ENCODE data around the gene SRGAP1. TPM values are rescaled to one million over a fixed set of nuclear protein-coding genes. Genes with fewer than 3 reads are reported as not detected.

The SRGAP1 gene
- 13.5 TPM for total RNA-seq
- polyA plus RNA-seq (ENCODE audit: insufficient read depth, low read depth, low replicate concordance), result 1.8 TPM
- long read RNA-seq, donor 1, full-length matches to known transcripts, result 3 of 3 reads
- long read RNA-seq, donor 1, partial matches to known transcripts, result 0 of 3 reads
- long read RNA-seq, donor 1, other reads (novel, unspliced or antisense), result 0 of 3 reads
- long read RNA-seq, donor 2, partial matches to known transcripts, result 6 of 9 reads
- long read RNA-seq, donor 2, other reads (novel, unspliced or antisense), result 0 of 9 reads
- long read RNA-seq, donor 3, full-length matches to known transcripts, result 5 of 5 reads
- long read RNA-seq, donor 3, partial matches to known transcripts, result 0 of 5 reads
- long read RNA-seq, donor 3, other reads (novel, unspliced or antisense), result 0 of 5 reads
- long read RNA-seq, donor 4, result 0 reads
- long read RNA-seq, donor 5, result 0 reads
- long read RNA-seq, donor 6, result 0 reads
- long read RNA-seq, donor 7, partial matches to known transcripts, result 10 of 17 reads
- long read RNA-seq, donor 7, other reads (novel, unspliced or antisense), result 7 of 17 reads
- long read RNA-seq, donor 8, partial matches to known transcripts, result 5 of 7 reads
- long read RNA-seq, donor 8, other reads (novel, unspliced or antisense), result 0 of 7 reads
- long read RNA-seq, donor 9, partial matches to known transcripts, result 0 of 1 reads
- long read RNA-seq, donor 9, other reads (novel, unspliced or antisense), result 0 of 1 reads
- long read RNA-seq, donor 10, partial matches to known transcripts, result 7 of 10 reads
- long read RNA-seq, donor 10, other reads (novel, unspliced or antisense), result 0 of 10 reads

- intact Hi-C loops (cut with DNase I), result no loop called here
- H3K27ac ChIP-seq (ENCODE audit: low read depth in 2 of 2, low read length in 2 of 2), result peak within 1 kb of the TSS; percentile 85 to 90
- no peak for FAIRE-seq
Observed at GRCh38 chr12:63844391-63845341, at the start of gene SRGAP1. SRGAP1 (plus strand) TSS chr12:63844700; CDS start chr12:63844817, 117 bp downstream.

DNA sequence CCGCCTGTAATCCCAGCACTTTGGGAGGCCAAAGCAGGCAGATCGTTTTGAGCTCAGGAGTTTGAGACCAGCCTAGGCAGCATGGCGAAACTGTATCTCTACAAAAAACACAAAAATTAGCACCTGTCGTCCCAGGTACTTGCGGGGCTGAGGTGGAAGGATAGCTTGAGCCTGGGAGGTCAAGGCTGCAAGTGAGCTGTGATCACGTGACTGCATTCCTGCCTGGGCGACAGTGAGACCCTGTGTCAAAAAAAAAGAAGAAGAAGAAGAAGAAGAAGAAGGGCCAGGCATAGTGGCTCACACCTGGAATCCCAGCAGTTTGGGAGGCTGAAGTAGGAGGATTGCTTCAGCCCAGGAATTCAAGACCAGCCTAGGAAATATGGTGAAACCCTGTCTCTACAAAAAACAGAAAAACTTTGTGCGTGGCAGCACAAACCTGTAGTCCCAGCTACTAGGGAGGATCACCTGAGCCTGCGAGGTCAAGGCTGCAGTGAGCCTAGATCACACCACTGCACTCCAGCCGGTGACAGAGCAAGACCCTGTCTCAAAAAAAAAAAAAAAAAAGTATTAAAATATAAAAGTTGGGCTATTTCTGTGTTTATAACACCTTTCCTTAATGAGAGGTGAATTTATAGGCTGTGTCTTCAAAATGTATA is 49.3 kb upstream of the SRGAP1 start:
- no peak overlapping the region for H3K27ac ChIP-seq (ENCODE audit: low read depth in 2 of 2, low read length in 2 of 2)
- H3K9ac ChIP-seq (ENCODE audit: low read length in 3 of 3), result no peak overlapping the region
- FAIRE-seq (no peak), DNase-seq (no peak)
- TF ChIP-seq, protein P1, sequence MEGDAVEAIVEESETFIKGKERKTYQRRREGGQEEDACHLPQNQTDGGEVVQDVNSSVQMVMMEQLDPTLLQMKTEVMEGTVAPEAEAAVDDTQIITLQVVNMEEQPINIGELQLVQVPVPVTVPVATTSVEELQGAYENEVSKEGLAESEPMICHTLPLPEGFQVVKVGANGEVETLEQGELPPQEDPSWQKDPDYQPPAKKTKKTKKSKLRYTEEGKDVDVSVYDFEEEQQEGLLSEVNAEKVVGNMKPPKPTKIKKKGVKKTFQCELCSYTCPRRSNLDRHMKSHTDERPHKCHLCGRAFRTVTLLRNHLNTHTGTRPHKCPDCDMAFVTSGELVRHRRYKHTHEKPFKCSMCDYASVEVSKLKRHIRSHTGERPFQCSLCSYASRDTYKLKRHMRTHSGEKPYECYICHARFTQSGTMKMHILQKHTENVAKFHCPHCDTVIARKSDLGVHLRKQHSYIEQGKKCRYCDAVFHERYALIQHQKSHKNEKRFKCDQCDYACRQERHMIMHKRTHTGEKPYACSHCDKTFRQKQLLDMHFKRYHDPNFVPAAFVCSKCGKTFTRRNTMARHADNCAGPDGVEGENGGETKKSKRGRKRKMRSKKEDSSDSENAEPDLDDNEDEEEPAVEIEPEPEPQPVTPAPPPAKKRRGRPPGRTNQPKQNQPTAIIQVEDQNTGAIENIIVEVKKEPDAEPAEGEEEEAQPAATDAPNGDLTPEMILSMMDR (IDR thresholded peaks at IDR 0.05; ENCODE audit: borderline replicate concordance, extremely low read depth, insufficient read depth), result no peak
- intact Hi-C loops (cut with DNase I), result no loop called here
- H3K4me3 ChIP-seq (ENCODE audit: low read length in 3 of 3), result no peak overlapping the region
- no peaks in the 10 kb centered on the region for H3K4me1 ChIP-seq (ENCODE audit: control insufficient read depth in 2 of 3, insufficient read depth in 2 of 3, low read depth in 1 of 3, low read length in 3 of 3)
- no peaks in the 10 kb centered on the region for H3K9me3 ChIP-seq (ENCODE audit: control insufficient read depth in 2 of 3, insufficient read depth in 1 of 3, low read length in 3 of 3)
- no peaks in the 10 kb centered on the region for H3K27me3 ChIP-seq (ENCODE audit: control insufficient read depth, insufficient read depth, low read length)
- H3K36me3 ChIP-seq (ENCODE audit: control insufficient read depth in 2 of 3, insufficient read depth in 3 of 3, low read length in 3 of 3), result peaks cover 0 to 4% (median 2%) of the 10 kb centered on the region in 3 donors

More at GRCh38 chr12:63844391-63845341, at the start of gene SRGAP1:
- H3K4me3 ChIP-seq (ENCODE audit: low read length in 3 of 3), result peak within 1 kb of the TSS; percentile 95 to 99 (median 99)
- no peaks in the 10 kb centered on the region for H3K36me3 ChIP-seq (ENCODE audit: control insufficient read depth in 2 of 3, insufficient read depth in 3 of 3, low read length in 3 of 3)
- H3K27me3 ChIP-seq (ENCODE audit: control insufficient read depth, insufficient read depth, low read length), result no peaks in the 10 kb centered on the region
- TF ChIP-seq, protein P1 (IDR thresholded peaks at IDR 0.05; ENCODE audit: borderline replicate concordance, extremely low read depth, insufficient read depth), result peak; percentile 11
- DNase-seq, result peak; percentile 86 to 95 (median 92)
- peak within 1 kb of the TSS; percentile 92 to 97 (median 96) for H3K9ac ChIP-seq (ENCODE audit: low read length in 3 of 3)
- no peaks in the 10 kb centered on the region for H3K9me3 ChIP-seq (ENCODE audit: control insufficient read depth in 2 of 3, insufficient read depth in 1 of 3, low read length in 3 of 3)
- H3K4me1 ChIP-seq (ENCODE audit: control insufficient read depth in 2 of 3, insufficient read depth in 2 of 3, low read depth in 1 of 3, low read length in 3 of 3), result peaks cover 3 to 13% (median 6%) of the 10 kb centered on the region in 3 donors

- no peaks in the 10 kb centered on the region for H3K27me3 ChIP-seq (ENCODE audit: control insufficient read depth, insufficient read depth, low read length)
- DNase-seq (no peak), FAIRE-seq (no peak)
- no peaks in the 10 kb centered on the region for H3K4me1 ChIP-seq (ENCODE audit: control insufficient read depth in 2 of 3, insufficient read depth in 2 of 3, low read depth in 1 of 3, low read length in 3 of 3)
- H3K9me3 ChIP-seq (ENCODE audit: control insufficient read depth in 2 of 3, insufficient read depth in 1 of 3, low read length in 3 of 3), result no peaks in the 10 kb centered on the region
- intact Hi-C loops (cut with DNase I), result no loop called here
- TF ChIP-seq, protein P1 (IDR thresholded peaks at IDR 0.05; ENCODE audit: borderline replicate concordance, extremely low read depth, insufficient read depth), result no peak
- H3K27ac ChIP-seq (ENCODE audit: low read depth in 2 of 2, low read length in 2 of 2), result no peak overlapping the region
- H3K36me3 ChIP-seq (ENCODE audit: control insufficient read depth in 2 of 3, insufficient read depth in 3 of 3, low read length in 3 of 3), result no peaks in the 10 kb centered on the region
- H3K4me3 ChIP-seq (ENCODE audit: low read length in 3 of 3), result no peak overlapping the region
- H3K9ac ChIP-seq (ENCODE audit: low read length in 3 of 3), result no peak overlapping the region
Observed at GRCh38 chr12:63795944-63796343, 48.6 kb upstream of the SRGAP1 start.

Data from kidney (tissue), 22 donors.